Activated CD4-positive, alpha-beta T cell treated with anti-CD3 and anti-CD28 coated beads for 4 hours (primary cell): ENCODE measurements around the gene PDE1C.

Experiments
- DNase-seq, 2 donors: peaks; one replicate each; pipeline ENCODE4 v3.0.0-alpha.2; 2020

PDE1C gene

DNA sequence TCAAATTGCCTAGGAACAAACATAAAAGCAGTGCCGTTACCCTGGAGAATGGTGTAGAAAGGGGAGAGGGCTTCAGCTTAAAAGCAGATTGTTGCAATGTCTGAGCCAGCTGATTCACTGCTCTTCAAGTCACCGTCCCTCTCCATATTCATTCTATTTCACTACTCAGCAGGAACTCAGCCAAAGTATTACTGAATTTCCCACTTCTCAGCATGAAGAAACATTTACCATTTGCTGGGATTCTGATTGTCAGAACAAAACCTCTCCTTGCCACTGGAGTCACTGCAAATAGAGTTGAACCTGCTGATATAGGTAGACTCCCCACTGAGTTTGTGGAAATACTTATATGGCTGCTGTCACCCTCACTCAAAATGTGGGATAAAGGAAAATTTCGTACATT, 311.5 kb downstream of the PDE1C start:
- no peak for DNase-seq

DNA sequence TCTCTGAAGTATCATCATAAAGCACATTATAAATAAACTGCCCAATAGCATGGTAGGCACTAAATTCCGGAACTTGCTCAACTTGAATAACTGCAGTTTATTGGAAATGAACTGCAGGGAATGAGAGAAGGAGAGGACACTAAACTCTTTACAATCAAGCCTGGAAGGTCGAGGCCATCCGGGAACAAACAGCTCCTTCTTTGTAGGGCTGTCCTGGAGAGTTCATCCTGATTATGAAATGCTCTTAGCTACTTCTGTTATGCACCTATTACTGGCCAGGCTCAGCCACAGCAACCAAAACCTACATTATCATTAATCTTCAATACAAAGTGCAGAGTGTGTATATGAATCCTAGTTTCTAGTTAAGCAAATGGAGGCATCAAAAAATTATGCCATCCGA, 318.5 kb downstream of the PDE1C start:
- DNase-seq = no peak

DNA sequence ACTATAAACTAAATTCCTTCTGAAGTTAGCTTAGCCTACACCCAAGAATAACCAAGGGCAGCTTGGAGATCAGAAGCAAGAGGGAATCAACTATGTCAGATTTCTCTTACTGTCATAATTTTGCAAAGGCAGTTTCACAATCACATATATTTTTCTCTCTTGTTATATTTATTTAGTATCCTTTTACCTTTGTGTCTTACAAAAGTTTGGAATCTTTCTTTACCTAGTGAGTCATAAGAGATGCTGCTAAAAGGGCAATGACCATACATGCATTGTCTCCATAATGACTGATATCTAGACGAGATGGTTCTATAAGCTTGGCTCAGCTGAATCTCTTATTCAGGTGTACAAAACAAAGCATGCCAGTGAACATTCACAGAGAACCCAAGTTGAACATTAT, 322.1 kb downstream of the PDE1C start:
- DNase-seq = no peak

DNA sequence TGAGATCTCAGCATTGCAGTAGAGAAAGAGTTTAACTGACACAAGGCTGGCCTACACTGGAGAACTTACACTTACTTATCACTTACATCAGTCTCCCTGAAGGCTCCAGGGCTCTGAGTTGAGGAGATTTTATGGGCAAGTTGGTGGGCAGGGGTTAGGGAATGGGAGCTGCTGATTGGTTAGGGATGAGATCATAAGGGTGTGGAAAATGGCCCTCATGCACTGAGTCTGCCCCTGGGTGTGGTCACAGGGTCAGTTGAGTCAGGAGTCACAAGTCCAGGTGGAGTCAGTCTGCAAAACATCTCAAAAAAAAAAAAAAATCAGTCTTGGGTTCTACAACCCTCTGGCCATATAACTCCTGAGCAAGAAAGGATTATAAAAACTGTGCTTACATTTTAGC, 322.7 kb downstream of the PDE1C start:
- no peak for DNase-seq

DNA sequence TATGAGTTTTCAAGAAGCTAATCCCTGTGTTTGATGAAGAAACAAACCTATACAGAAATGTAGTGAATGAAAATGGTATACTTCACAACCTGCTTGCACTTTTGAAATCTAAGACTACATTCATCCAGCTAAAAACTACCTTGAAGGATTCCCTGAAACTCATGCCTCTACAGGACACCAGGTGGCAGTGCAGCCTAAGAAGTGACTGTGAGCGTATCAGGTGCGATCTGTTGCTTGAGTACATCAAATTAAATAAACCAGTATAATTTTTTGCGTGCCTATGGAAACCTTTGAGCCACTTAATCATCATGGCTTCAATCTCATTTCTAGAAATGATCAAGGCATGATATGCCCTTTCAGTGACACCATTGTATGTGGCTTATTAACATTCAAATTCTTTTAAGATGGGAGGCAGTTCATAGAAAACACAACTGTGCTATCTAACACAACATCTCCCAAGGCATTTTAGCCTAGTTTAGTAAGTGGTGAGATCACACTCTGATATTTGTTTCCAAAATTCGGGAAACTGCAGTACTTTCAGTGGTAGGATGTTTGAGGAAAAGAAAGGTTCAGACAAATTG, 325.8 kb downstream of the PDE1C start:
- DNase-seq = no peak

DNA sequence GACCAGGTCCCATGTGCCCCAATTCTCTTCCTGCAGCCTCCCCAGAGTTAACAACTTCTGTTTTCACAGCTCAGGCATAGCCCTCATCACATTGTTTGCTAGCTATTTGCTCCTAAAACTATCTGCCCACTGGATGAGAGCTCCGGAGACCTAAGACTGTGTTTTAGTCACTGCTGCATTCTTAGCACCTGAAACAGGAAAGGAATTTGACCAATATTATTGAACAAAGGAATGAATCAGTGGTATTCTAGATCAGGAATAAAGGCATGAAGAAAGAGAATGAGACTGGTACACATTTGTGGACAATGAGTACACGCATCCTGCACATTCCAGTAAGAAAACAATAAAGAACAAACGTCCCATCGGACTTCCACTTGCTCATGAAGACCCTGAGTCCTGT, 328.4 kb downstream of the PDE1C start:
- no peak for DNase-seq

DNA sequence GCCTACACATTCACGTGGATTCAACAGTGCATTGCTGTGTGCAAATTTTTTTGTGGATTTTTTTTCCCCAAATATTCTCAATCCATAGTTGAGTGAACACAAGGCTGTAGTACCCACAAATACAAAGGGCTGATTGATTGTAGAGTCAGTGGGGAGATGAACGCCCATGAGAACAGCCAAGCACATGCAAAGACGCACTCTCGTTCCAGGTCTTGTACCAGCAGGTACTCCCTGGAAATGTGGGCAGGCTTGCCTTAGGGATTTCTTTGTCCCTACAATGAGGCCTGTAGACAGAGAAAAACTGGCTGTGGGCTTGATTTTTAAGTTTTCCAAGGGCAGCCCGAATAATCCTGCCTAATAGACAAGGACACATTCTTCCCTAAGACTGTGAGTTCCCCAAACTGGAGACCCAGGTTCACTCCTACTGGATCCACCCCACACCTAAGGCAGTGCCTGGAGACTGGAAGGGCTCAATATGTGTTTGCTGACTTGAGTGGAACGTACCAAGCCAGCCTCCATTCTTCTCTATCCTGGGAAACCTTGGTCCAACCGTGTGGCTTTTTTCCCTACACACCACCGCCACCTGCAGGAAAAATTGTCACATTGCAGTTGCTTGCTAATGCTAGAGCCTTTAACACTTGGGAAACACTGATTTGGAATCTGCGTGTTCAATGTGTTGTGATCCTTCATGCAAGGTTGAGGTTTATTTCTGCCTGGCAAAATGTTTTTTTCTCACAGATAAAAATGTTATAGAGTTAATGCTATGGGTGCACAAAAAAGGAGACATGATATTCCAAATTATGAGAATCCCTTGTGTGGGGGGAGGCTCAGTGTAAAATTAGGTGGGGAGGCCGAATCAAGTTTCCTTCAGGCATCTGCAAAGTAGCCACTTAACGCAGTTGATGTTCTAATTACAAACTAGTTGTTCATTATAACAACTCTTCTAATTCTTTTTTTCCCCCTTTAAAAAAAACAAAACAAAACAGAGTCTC, 333.9 kb downstream of the PDE1C start:
- DNase-seq = no peak

DNA sequence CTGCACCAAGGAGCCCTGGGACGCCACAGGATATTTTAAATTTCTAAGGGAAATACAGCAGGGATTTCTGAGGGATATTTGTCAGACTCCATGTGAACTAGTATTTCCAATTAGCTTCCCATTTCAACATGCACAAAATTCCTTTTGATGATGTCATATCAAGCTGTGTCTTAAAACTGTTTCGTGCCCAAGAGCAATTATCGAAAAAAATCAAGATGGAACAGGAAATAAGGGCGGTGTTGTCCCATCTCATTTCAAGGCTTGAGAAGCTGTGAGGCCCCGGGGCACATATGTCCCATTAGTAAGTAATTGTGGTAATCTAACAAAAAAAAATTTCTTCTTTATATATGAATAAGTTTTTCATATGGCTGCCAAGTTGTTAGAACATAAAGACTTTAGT, 335.8 kb downstream of the PDE1C start:
- no peak for DNase-seq

DNA sequence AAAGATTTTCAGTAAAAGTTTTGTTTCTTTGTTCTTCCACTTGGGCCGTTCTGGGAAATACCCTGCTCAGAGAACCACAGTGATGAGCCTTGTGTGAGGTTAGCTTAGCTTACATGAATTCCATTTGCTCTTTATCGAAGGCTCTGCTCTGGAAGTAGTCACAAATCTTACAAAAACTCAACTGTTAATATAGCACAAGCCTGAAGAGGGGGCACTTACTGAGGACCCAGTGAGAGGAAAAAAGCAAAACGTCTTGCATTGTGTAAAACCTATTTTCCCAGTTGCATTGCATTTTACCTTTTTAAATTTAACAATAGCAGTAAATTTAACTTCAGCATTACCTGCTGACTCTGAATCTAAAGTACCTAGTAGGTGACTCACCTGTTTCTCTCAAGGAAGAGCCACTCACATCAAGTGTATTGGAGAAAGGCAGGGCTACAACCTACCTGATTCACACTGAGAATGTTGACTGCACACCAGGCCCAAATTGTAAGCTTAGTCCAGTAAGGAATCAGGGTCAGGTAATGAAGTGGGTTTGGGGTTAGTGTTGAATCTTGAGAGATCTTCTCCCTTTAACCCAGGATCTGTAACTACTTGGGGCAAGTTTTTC, 340.9 kb downstream of the PDE1C start:
- no peak for DNase-seq

DNA sequence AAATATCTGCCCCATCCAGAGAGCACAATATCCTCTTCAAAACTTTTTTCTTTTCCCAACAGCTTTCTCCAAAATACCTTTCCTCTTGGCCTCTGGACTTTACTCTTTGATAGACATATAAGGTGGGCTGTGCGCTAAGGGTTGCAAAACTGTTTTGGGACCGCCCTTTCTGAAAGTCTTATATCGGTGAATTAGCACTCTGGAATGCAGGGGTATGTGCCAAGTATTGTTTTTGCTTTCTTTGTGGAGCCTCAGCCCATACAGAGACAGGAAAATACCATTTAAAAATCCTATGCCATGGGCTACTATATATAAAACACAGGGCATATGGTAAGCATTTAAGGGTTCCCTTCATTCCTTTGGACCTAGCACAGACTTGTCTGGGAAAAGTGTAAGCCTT, 345.5 kb downstream of the PDE1C start:
- no peak for DNase-seq

DNA sequence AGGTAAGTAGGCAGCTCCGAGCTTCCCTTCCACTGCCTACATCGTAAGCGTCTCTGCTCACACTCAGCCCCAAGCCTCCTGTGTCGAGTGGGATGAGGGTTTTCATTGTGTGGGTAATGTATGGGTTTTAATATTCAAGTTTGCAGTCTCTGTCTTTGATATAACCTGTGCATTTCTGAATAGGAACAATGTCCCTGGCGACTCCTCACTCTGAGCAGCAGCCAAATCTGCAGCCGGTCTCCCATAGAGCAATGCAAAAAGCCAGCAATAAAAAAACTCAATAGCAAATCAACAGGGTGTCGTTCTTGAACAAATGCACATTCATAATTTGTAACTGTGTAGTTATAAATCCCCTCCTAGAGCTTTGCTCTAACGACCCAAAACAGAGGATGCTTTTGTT, 349.8 kb downstream of the PDE1C start:
- DNase-seq = no peak

DNA sequence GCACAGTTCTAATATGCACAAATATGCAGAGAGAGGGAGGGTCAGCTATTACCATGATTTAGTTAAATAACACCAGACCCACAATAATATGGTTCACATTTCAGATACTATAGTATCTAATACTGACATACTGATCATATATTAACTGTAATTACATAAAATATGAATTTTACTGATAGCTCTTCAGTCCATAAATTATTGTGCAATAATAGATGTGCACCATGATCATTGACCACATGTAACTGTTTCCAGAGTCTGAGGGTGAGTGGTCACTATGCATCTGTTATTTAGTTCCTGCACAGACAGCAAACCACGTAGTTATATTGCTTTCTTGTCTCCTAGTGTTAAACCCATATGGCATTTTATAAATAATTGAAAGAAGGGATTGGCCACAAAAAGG, 353.9 kb downstream of the PDE1C start:
- no peak for DNase-seq

DNA sequence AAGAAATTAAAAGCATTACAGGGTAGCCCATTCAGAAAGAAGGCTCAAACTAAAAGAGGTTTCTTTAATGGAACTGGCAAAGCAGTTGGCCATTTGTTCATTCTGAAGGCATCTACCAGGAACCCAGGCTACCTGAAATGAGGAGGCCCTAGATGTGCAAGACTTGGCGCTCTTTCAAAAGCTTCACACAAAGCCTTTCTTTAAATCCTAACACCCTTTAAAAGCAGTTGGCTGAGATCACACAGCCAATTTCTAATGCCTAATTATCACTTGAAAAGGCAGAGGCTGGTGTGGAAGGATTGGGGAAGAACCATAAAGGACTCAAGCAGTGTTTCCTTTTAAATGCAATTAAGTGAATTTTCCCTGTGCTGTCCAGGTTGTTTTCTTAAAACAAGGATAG, 360.0 kb downstream of the PDE1C start:
- DNase-seq = no peak

DNA sequence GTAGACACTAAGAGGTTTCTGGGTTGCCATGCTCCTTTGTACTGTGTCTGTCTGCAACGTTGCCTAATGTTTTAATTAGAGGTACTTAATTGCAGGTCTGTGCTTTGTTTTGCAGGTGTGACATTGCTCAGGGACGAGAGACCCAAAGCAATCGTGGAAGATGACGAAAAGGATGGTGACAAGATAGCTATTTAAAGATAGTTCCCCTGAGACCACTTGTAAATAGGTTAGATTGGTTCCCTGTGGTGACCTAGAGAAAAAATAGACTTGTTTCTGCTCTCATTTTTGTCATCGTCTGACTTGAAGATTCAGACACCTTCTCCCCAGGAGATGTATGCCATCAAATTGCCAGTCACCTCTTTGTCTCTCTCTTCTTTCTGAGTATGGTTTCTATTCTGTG, 363.1 kb downstream of the PDE1C start:
- no peak for DNase-seq

DNA sequence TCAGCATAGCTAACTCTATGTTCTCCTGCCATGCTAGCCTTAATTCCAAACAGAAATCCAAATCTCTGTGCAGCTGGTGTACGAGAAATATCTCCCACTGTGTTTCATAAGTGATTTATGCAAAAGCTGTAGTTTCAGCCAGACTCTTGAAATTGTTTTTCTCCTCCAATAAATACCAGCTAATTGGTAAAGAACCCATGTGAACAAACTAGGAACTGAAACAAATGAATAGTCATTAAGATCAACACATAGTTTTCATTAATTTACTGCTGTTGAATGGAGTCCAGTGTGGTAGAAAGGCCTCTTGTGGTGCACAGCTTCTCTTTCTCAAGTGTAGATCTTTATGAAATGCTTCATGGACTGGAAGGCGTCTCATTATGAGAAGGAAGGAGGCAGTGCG, 364.8 kb downstream of the PDE1C start:
- DNase-seq = no peak

DNA sequence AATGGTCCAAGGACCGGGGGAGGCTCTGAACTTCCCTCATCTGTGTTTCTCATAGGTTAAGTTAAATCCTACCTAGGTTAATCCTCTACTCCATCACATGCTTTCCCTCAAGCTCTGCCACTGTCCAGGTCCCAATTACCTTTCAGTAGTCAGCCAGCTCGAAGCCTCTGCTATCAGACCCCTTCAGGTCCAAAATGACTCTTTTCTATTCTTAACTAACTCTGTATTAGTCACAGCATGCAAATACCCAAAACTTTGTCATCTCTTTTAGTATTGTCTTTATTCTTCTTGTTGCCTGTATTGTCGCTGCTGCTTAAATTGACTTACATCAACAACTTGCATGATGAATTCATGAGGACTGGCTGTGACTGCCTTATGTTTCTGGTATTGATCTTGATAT, 367.9 kb downstream of the PDE1C start:
- no peak for DNase-seq
